ENCODE measurements around the gene TBX2. TPM values are rescaled to one million over a fixed set of nuclear protein-coding genes. Genes with fewer than 3 reads are reported as not detected.

TBX2 gene
- total and polyA plus RNA-seq, 2 of the 13 experiments (the other 11 are each of a cell fraction or from before 2014, with no cell fraction given), result 2.8 to 15.3 TPM

GRCh38 chr17:61416540-61417363 lies 17.1 kb downstream of the TBX2 start (continued):
- TF ChIP-seq MYC (CRISPR knock-in tag; IDR thresholded peaks at IDR 0.05; ENCODE audit: borderline replicate concordance), result peak; percentile 49; the same call in 1 of the 2 replicates
- TF ChIP-seq NFIB (CRISPR knock-in tag; IDR thresholded peaks at IDR 0.05; ENCODE audit: borderline replicate concordance), result no peak
- no peak for TF ChIP-seq PHB2 (IDR thresholded peaks at IDR 0.05; ENCODE audit: partially characterized antibody)
- no peak for TF ChIP-seq ZNF878 (CRISPR knock-in tag; IDR thresholded peaks at IDR 0.05)
- TF ChIP-seq ZNF251 (CRISPR knock-in tag; IDR thresholded peaks at IDR 0.05), result no peak
- no peak for TF ChIP-seq ZSCAN25 (CRISPR knock-in tag; IDR thresholded peaks at IDR 0.05)
- TF ChIP-seq ZNF232 (CRISPR knock-in tag; IDR thresholded peaks at IDR 0.05; ENCODE audit: borderline replicate concordance), result peak; percentile 59; the same call in 1 of the 2 replicates
- TF ChIP-seq PHF21A (CRISPR knock-in tag; IDR thresholded peaks at IDR 0.05), result peak; percentile 65; the same call in 1 of the 2 replicates
- TF ChIP-seq TCF7L2 (IDR thresholded peaks at IDR 0.05; ENCODE audit: low read depth, low read length), result no peak
- no peak for TF ChIP-seq ZBTB49 (CRISPR knock-in tag; IDR thresholded peaks at IDR 0.05; ENCODE audit: borderline replicate concordance)
- no peak for TF ChIP-seq FOSL1 (CRISPR knock-in tag; IDR thresholded peaks at IDR 0.05; ENCODE audit: borderline replicate concordance)
- no peak for TF ChIP-seq ZNF24 (IDR thresholded peaks at IDR 0.05)
- no peak for TF ChIP-seq SCMH1 (CRISPR knock-in tag; IDR thresholded peaks at IDR 0.05; ENCODE audit: borderline replicate concordance)
- no peak for TF ChIP-seq ZBTB2 (CRISPR knock-in tag; IDR thresholded peaks at IDR 0.05; ENCODE audit: low read depth)
- peak; percentile 65 for TF ChIP-seq GABPB1 (CRISPR knock-in tag; IDR thresholded peaks at IDR 0.05)
- TF ChIP-seq YEATS4 (CRISPR knock-in tag; IDR thresholded peaks at IDR 0.05; ENCODE audit: borderline replicate concordance), result peak; percentile 60
- TF ChIP-seq PRDM15 (CRISPR knock-in tag; IDR thresholded peaks at IDR 0.05), result no peak
- no peak for TF ChIP-seq ZNF678 (CRISPR knock-in tag; IDR thresholded peaks at IDR 0.05)
